HL-60/S4 treated with phorbol 12-myristate 13-acetate at 8.2 ng/mL for 4 days and 3 days (cell line): ENCODE data around the gene FAM83G.

Experiments used
- in situ Hi-C: fragments of 300-500 bp; cut with MboI; formaldehyde crosslinking; loops from 2 replicates; pipeline ENCODE4 v1.15.0; 2022; ENCODE audit warnings: low sequenced_read_pairs

FAM83G gene

GRCh38 chr17:18970582-18971480 lies 33.7 kb downstream of the FAM83G start:
- in situ Hi-C loops = no loop called here

GRCh38 chr17:18968945-18969887 lies 35.3 kb downstream of the FAM83G start:
- in situ Hi-C loops = no loop called here

- in situ Hi-C loops = no loop called here
Observed at GRCh38 chr17:18968345-18968744, 36.2 kb downstream of the FAM83G start.

- in situ Hi-C loops = no loop called here
Observed at GRCh38 chr17:18967916-18968315, 36.6 kb downstream of the FAM83G start.

- in situ Hi-C loops = no loop called here
Observed at GRCh38 chr17:18966831-18967624, 37.5 kb downstream of the FAM83G start.

- in situ Hi-C loops = no loop called here
Observed at GRCh38 chr17:18965530-18966236, 38.9 kb downstream of the FAM83G start.

- in situ Hi-C loops = no loop called here
Observed at GRCh38 chr17:18964550-18964949, 40.0 kb downstream of the FAM83G start.

GRCh38 chr17:18964018-18964351 lies 40.6 kb downstream of the FAM83G start:
- in situ Hi-C loops = no loop called here

- in situ Hi-C loops = no loop called here
Observed at GRCh38 chr17:18963126-18964017, 41.2 kb downstream of the FAM83G start.

GRCh38 chr17:18962494-18962815 lies 42.1 kb downstream of the FAM83G start:
- in situ Hi-C loops = no loop called here

GRCh38 chr17:18961634-18962493 lies 42.7 kb downstream of the FAM83G start:
- in situ Hi-C loops = no loop called here

GRCh38 chr17:18960803-18961511 lies 43.6 kb downstream of the FAM83G start:
- in situ Hi-C loops = no loop called here

- in situ Hi-C loops = no loop called here
Observed at GRCh38 chr17:18960241-18960665, 44.3 kb downstream of the FAM83G start.

- in situ Hi-C loops = no loop called here
Observed at GRCh38 chr17:18959845-18960240, 44.7 kb downstream of the FAM83G start.

- in situ Hi-C loops = no loop called here
Observed at GRCh38 chr17:18959071-18959844, 45.3 kb downstream of the FAM83G start.

- in situ Hi-C loops = no loop called here
Observed at GRCh38 chr17:18958611-18959010, 46.0 kb downstream of the FAM83G start.

GRCh38 chr17:18957831-18958230 lies 46.7 kb downstream of the FAM83G start:
- in situ Hi-C loops = no loop called here
